Spleen (tissue), 11 donors: ENCODE results near the gene CTNNBL1. TPM values are rescaled to one million over a fixed set of nuclear protein-coding genes. Genes with fewer than 3 reads are reported as not detected.

Source experiments
- DNase-seq: peaks from one replicate; pipeline ENCODE4 v3.0.0-alpha.2; 2020
- H3K27ac ChIP-seq, 8 donors: fragments of 200-600 bp; sonication (generic) in 7 of 8; 1 replicate in 4 of 8; 2 replicates in 4 of 8; pipeline versions ENCODE4 v1.5.0 to v1.8.0; 2016 to 2021; ENCODE audit warnings: inconsistent platforms in 4 of 8, mild to moderate bottlenecking in 4 of 8, moderate library complexity in 1 of 8
- H3K27me3 ChIP-seq, 7 donors: fragments of 200-600 bp; sonication (generic) in 6 of 7; replicated peaks in 1 of 7; 1 replicate in 4 of 7; 2 replicates in 3 of 7; pipeline versions ENCODE4 v1.5.0 to v1.8.0; 2016 to 2021; ENCODE audit warnings: inconsistent platforms in 3 of 7, mild to moderate bottlenecking in 1 of 7
- H3K36me3 ChIP-seq, 6 donors: fragments of 200-600 bp; sonication (generic) in 5 of 6; 1 replicate in 4 of 6; 2 replicates in 2 of 6; pipeline versions ENCODE4 v1.5.0 to v1.8.0; 2016 to 2021; ENCODE audit warnings: inconsistent platforms in 2 of 6
- H3K4me1 ChIP-seq, 6 donors: fragments of 200-600 bp; sonication (generic) in 5 of 6; 1 replicate in 3 of 6; 2 replicates in 3 of 6; pipeline versions ENCODE4 v1.5.0 to v1.8.0; 2016 to 2021; ENCODE audit warnings: inconsistent platforms in 3 of 6
- H3K4me3 ChIP-seq, 8 donors: fragments of 200-600 bp; sonication (generic) in 7 of 8; 1 replicate in 4 of 8; 2 replicates in 4 of 8; pipeline versions ENCODE4 v1.5.0 to v1.8.0; 2016 to 2021; ENCODE audit warnings: inconsistent platforms in 4 of 8, mild to moderate bottlenecking in 4 of 8, moderate library complexity in 2 of 8
- H3K9me3 ChIP-seq, 8 donors: fragments of 200-600 bp; sonication (generic) in 7 of 8; 1 replicate in 4 of 8; 2 replicates in 4 of 8; pipeline versions ENCODE4 v1.5.0 to v1.8.0; 2016 to 2021; ENCODE audit warnings: inconsistent platforms in 4 of 8
- CTCF ChIP-seq, 11 experiments: fragments of 200-600 bp in 7 of 11; fragments of 450-650 bp in 4 of 11; sonication (generic) in 4 of 11; IDR thresholded peaks in 8 of 11; conservative IDR thresholded peaks in 3 of 11; 1 replicate in 7 of 11; 2 replicates in 4 of 11; pipeline versions ENCODE4 v1.4.0 to v1.8.0; 2016 to 2021; ENCODE audit warnings: antibody characterized with exemption in 11 of 11, inconsistent platforms in 4 of 11, mild to moderate bottlenecking in 1 of 11
- POLR2A ChIP-seq, 3 donors: fragments of 450-650 bp; IDR thresholded peaks; one replicate each; pipeline ENCODE4 v1.5.1; 2017; ENCODE audit warnings: antibody characterized with exemption in 3 of 3, mild to moderate bottlenecking in 1 of 3
- POLR2AphosphoS5 ChIP-seq, 3 donors: sonication (generic); formaldehyde crosslinking; IDR thresholded peaks; one replicate each; pipeline ENCODE4 v1.5.1; 2017; ENCODE audit warnings: antibody characterized with exemption in 3 of 3
- WGBS, 5 donors: extraction: QIAGEN DNeasy Blood & Tissue Kit in 3 of 5; methylation state at CpG; one replicate each; pipeline versions ENCODE4 v1.1.5 to v1.1.7; 2013 to 2018; 5-methylcytosine and 5-hydroxymethylcytosine counted together
- intact Hi-C: fragments of 100-400 bp; cut with DNase I; formaldehyde crosslinking; loops from one replicate; pipeline ENCODE4 v1.15.0; 2023; ENCODE audit warnings: low total_unique reads
- polyA plus RNA-seq, 3 donors: library from polyadenylated mRNA; stranded (reverse); fragments of 200-250 nt; gene quantifications; one replicate each; pipeline ENCODE4 v1.2.1, GENCODE V29; 2013
- total RNA-seq, 7 donors: library from RNA; depleted of rRNA in 3 of 7; stranded (reverse); fragments of >200 nt in 3 of 7; fragmentation: NEBNext Ultra II Directional in 4 of 7; extraction: Animal tissue kit (Norgen Biotek cat#: 25700) in 4 of 7; gene quantifications; one replicate each; pipeline versions ENCODE4 v1.1.0 to v1.2.1, GENCODE V29; 2016 to 2021
- donor health status: healthy with polysubstance abuse.
- donor health status: DM: no; HTN: no; CAD: no; lungs with moderate emphysema.
- donor health status: DM: no; HTN: no; CAD: no.
- donor health status: Bipolar disorder and iron deficiency.
- donor health status: healthy.
- donor health status: DM: no; HTN: no; CAD: no.
- donor health status: DM: yes; HTN: yes; CAD: no.

CTNNBL1 gene
- total and polyA plus RNA-seq, 10 donors, result 46.5 to 135 (median 82.9) TPM

GRCh38 chr20:37649017-37649416 lies 44.8 kb upstream of the CTNNBL1 start:
- no peak for TF ChIP-seq POLR2A (IDR thresholded peaks at IDR 0.05)
- no peak for TF ChIP-seq POLR2AphosphoS5 (IDR thresholded peaks at IDR 0.05)
- no peak for TF ChIP-seq CTCF (IDR thresholded peaks at IDR 0.05 in 8 of 11, conservative IDR thresholded peaks at IDR 0.05 in 3 of 11)
- H3K4me3 ChIP-seq, result no peak overlapping the region
- intact Hi-C loops, result no loop called here
- H3K27me3 ChIP-seq, result peaks cover 0 to 14% (median 0%) of the 10 kb centered on the region in 7 donors
- H3K36me3 ChIP-seq, result no peaks in the 10 kb centered on the region
- 46 to 65% (median 53%) methylated on average over 2 of the region's 2 CpGs for WGBS, 5 donors
- DNase-seq, result no peak
- peaks cover 0 to 19% (median 0%) of the 10 kb centered on the region in 6 donors for H3K4me1 ChIP-seq
- peak overlapping the region in 3 of 8 donors; percentile 27 to 69 (median 32) for H3K27ac ChIP-seq
- no peaks in the 10 kb centered on the region for H3K9me3 ChIP-seq

DNA sequence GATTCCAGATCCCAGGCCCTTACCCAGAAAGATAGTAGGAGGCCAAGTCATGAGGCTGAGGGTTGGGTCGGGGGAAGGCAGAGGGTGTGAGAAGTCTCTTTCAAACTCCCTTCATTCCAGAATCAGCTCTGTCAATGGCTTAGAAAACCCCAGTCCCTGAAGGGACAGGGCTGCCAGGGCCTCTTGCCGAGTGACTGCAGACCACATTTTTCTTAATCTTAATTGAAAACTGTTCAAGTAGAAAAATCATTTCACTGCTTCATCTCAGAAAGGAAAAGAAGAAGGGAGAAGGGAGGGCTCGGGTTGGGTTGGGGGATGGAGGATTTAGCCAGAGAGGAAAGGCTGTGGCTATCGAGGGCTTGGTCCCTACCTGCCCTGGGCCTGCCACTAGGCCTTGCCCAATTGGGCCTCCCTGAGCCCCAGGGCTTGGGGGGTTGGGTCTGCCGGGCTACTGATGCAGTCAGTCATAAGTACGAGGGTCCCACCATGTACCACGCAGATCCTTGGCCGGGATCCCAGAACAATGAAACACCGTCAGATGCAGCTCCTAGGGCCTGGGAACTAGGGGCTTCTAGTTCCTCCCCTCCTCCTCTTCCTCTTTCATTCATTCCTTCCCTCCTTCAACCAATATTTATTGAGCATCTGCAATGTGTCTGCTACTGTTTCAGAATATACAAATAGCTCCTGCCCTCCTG lies 44.0 kb upstream of the CTNNBL1 start:
- 77 to 87% (median 81%) methylated on average over 9 of the region's 9 CpGs for WGBS, 5 donors
- peaks cover 0 to 19% (median 0%) of the 10 kb centered on the region in 6 donors for H3K4me1 ChIP-seq
- intact Hi-C loops, result no loop called here
- TF ChIP-seq CTCF (IDR thresholded peaks at IDR 0.05 in 8 of 11, conservative IDR thresholded peaks at IDR 0.05 in 3 of 11) (no peak), POLR2A (IDR thresholded peaks at IDR 0.05) (no peak), POLR2AphosphoS5 (IDR thresholded peaks at IDR 0.05) (no peak)
- peaks cover 0 to 7% (median 0%) of the 10 kb centered on the region in 7 donors for H3K27me3 ChIP-seq
- H3K36me3 ChIP-seq, result no peaks in the 10 kb centered on the region
- DNase-seq, result no peak
- peak overlapping the region in 3 of 8 donors; percentile 27 to 46 (median 32) for H3K27ac ChIP-seq
- no peak overlapping the region for H3K4me3 ChIP-seq
- H3K9me3 ChIP-seq, result no peaks in the 10 kb centered on the region

DNA sequence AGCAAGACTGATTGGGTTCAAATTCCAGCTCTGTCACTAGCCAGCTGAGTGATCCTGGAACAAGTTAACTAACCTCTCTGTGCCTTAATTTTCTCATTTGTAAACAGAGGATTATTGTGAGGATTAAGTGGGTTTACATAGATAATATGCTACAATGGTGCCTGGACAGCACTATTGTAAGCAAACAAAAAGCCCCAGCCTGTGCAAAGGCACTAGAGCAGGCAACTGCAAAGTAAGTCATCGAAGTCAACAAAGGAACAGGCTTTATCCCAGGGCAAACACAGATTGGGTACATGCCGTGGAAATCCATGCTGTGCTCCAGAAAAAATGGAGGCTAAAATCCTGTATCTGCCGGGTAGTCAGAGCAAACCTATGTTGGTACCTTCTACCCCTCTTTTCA lies 43.2 kb upstream of the CTNNBL1 start:
- H3K9me3 ChIP-seq, result no peaks in the 10 kb centered on the region
- H3K27me3 ChIP-seq, result no peaks in the 10 kb centered on the region
- H3K4me1 ChIP-seq, result peaks cover 0 to 19% (median 0%) of the 10 kb centered on the region in 6 donors
- intact Hi-C loops, result no loop called here
- WGBS, 5 donors, result 90 to 94% (median 93%) methylated on average over 3 of the region's 3 CpGs
- no peak overlapping the region for H3K27ac ChIP-seq
- DNase-seq, result no peak
- H3K36me3 ChIP-seq, result no peaks in the 10 kb centered on the region
- no peak for TF ChIP-seq POLR2AphosphoS5 (IDR thresholded peaks at IDR 0.05)
- no peak for TF ChIP-seq POLR2A (IDR thresholded peaks at IDR 0.05)
- TF ChIP-seq CTCF (IDR thresholded peaks at IDR 0.05 in 8 of 11, conservative IDR thresholded peaks at IDR 0.05 in 3 of 11), result no peak
- H3K4me3 ChIP-seq, result no peak overlapping the region

- Histone ChIP-seq H3K9me3 (no peaks in the 10 kb centered on the region), H3K27ac (peak overlapping the region in 2 of 8 donors; percentile 17 to 19), H3K4me1 (peaks cover 0 to 19% (median 0%) of the 10 kb centered on the region in 6 donors), H3K27me3 (no peaks in the 10 kb centered on the region), H3K36me3 (no peaks in the 10 kb centered on the region), H3K4me3 (no peak overlapping the region)
- DNase-seq, result peak; percentile 84
- WGBS, 5 donors, result 29 to 41% (median 35%) methylated on average over 4 to 5 of the region's 5 CpGs
- TF ChIP-seq CTCF (IDR thresholded peaks at IDR 0.05 in 8 of 11, conservative IDR thresholded peaks at IDR 0.05 in 3 of 11) (peak in 10 of 11 experiments; percentile 17 to 69 (median 51)), POLR2AphosphoS5 (IDR thresholded peaks at IDR 0.05) (peak in 2 of 3 donors; percentile 56 to 72), POLR2A (IDR thresholded peaks at IDR 0.05) (no peak)
- intact Hi-C loops, result no loop called here
Measured at GRCh38 chr20:37651932-37652331, 41.9 kb upstream of the CTNNBL1 start.
